Kidney (tissue), 11 donors: ENCODE results near the gene NSF. TPM values are rescaled to one million over a fixed set of nuclear protein-coding genes. Genes with fewer than 3 reads are reported as not detected.
A peak's percentile ranks its signal among the peaks of the same experiment; 100 is the strongest.
"Not testable (repeated sequence)": the region's sequence is repeated elsewhere in the genome, so short reads cannot be mapped to it uniquely, and the experiment has no call there.

Experiments
- DNase-seq, 5 donors: peaks; one replicate each; pipeline ENCODE4 v3.0.0-alpha.2; 2013 to 2020
- FAIRE-seq: peaks from 2 replicates; lab custom pipeline; 2012; peaks lifted over from hg19 to GRCh38; lab: Jason Lieb, UNC
- H3K27ac ChIP-seq, 2 donors: one replicate each; pipeline ENCODE4 v1.7.0; 2013; ENCODE audit warnings: low read depth in 2 of 2, low read length in 2 of 2, inconsistent platforms in 1 of 2
- H3K27me3 ChIP-seq: one replicate; pipeline ENCODE4 v1.7.1; 2013; ENCODE audit warnings: low read length, inconsistent platforms; ENCODE audit not compliant: control insufficient read depth, insufficient read depth
- H3K36me3 ChIP-seq, 3 donors: one replicate each; pipeline versions ENCODE4 v1.7.0 to v1.7.1; 2013; ENCODE audit warnings: low read length in 3 of 3, control low read depth in 1 of 3, inconsistent platforms in 1 of 3; ENCODE audit not compliant: insufficient read depth in 3 of 3, control insufficient read depth in 2 of 3
- H3K4me1 ChIP-seq, 3 donors: one replicate each; pipeline versions ENCODE4 v1.7.0 to v1.7.1; 2013; ENCODE audit warnings: low read length in 3 of 3, inconsistent platforms in 1 of 3, low read depth in 1 of 3; ENCODE audit not compliant: control insufficient read depth in 2 of 3, insufficient read depth in 2 of 3
- H3K4me3 ChIP-seq, 3 donors: one replicate each; pipeline versions ENCODE4 v1.7.0 to v1.8.1; 2013; ENCODE audit warnings: low read length in 3 of 3, control low read depth in 1 of 3, inconsistent platforms in 1 of 3
- H3K9ac ChIP-seq, 3 donors: one replicate each; pipeline versions ENCODE4 v1.7.0 to v1.7.1; 2013; ENCODE audit warnings: low read length in 3 of 3, control low read depth in 1 of 3, inconsistent platforms in 1 of 3
- H3K9me3 ChIP-seq, 3 donors: one replicate each; pipeline versions ENCODE4 v1.7.0 to v1.7.1; 2013; ENCODE audit warnings: low read length in 3 of 3, control low read depth in 1 of 3, inconsistent platforms in 1 of 3; ENCODE audit not compliant: control insufficient read depth in 2 of 3, insufficient read depth in 1 of 3
- intact Hi-C: fragments of 100-400 bp; cut with DNase I; formaldehyde crosslinking; loops from one replicate; pipeline ENCODE4 v1.11.1; 2022
- polyA plus RNA-seq: library from polyadenylated mRNA; stranded (reverse); fragments of 350-450 nt; fragmentation: Illumina TruSeq; extraction: RNeasy Lipid Tissue Mini Kit (QIAGEN cat#74804); gene quantifications from one replicate; pipeline ENCODE4 v1.2.3, GENCODE V29; 2014; ENCODE audit warnings: low read depth, low replicate concordance; ENCODE audit not compliant: insufficient read depth
- total RNA-seq: library from RNA; stranded (reverse); fragmentation: NEBNext Ultra II Directional; extraction: Animal tissue kit (Norgen Biotek cat#: 25700); gene quantifications from one replicate; pipeline ENCODE4 v1.2.1, GENCODE V29; 2021
- donor health status: control.
- donor health status: control.
- donor health status: DM: yes; HTN: yes; CAD: no.
- donor health status: Normal renal cell carcinoma (clear cell type).

The NSF gene
- total and polyA plus RNA-seq, 2 donors from 2014 or later = 14.2 to 52.4 TPM

DNA sequence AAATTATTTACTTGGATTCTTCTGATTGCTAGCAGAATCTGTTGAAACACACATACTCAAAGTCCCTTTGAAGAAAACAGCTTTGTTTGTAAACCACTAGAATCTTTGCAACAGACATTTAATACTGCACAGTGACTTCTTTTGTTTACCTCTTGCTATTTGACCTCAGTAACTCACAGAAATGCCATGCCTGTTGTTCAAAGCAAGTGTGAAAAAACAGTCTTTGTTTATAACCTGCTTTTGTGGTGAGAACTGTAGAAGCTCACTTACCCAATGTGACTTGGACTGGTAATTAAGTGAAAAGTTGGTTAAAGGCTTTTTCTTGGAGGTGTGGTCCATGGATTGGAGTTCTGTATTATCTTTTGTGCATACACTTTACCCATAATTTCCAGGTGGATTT is 44.4 kb downstream of the NSF start:
- DNase-seq, H3K27me3 ChIP-seq, H3K27ac ChIP-seq, FAIRE-seq, H3K9ac ChIP-seq, H3K4me3 ChIP-seq, H3K9me3 ChIP-seq, intact Hi-C loops, H3K4me1 ChIP-seq, H3K36me3 ChIP-seq: not testable (repeated sequence)

DNA sequence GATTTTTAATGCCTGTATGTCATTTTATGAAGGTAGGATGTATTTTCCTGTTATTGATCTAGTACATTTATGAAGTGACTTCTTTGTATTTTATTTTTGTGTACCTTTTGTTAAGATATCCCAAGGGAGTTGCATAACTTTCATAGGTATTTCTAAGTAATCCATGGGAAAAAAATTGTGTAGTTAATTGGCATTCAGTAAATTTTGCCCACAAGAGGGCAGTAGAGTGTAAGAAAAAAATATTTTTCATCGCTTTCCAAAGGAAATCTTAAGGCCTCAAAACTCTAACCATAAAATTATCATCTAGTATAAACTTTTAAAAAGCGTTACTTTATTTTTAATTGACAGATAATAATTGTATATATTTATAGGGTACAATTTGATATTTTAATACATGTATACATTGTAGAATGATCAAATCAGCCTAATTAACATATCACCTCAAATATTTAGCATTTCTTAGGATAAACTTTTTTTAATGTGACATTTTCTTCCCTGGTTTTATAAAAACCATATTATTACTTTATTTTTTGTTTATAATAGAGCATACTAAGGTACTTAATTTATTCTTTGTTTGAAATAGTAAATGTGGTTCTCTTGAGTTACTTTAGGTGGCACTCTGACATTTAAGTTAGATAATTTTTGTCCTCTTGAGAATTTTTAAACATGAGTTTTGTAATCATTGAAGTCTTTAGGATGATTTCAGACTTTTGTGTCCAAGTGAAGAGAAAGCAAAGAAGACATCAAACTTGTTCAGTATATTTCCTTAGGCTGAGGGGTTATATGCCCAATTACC is 51.6 kb downstream of the NSF start:
- peak; percentile 98 for FAIRE-seq
- H3K4me1 ChIP-seq, H3K9ac ChIP-seq, intact Hi-C loops, H3K27ac ChIP-seq, H3K36me3 ChIP-seq, H3K4me3 ChIP-seq, DNase-seq, H3K27me3 ChIP-seq, H3K9me3 ChIP-seq: not testable (repeated sequence)

DNA sequence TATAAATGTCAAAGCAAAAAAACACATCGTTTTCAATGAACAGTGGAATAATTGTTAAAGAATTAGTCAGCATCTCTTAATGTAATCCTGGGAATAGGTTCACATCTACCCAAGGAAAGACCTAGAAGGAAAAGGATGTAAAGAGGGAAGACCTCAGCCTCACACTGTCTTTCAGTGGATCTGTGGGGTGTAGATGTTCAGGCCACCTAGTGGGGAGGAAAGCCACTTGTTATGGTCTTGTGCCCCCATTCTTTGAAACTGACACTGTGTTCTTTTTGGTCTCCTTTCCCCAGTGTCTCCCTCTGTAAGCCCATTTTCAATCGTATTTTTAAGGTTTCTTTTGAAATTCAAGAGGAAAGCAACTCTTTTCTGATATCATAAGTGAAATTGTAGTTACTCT is 56.8 kb downstream of the NSF start:
- DNase-seq, FAIRE-seq, intact Hi-C loops, H3K4me3 ChIP-seq, H3K4me1 ChIP-seq, H3K9ac ChIP-seq, H3K9me3 ChIP-seq, H3K27ac ChIP-seq, H3K27me3 ChIP-seq, H3K36me3 ChIP-seq: not testable (repeated sequence)

DNA sequence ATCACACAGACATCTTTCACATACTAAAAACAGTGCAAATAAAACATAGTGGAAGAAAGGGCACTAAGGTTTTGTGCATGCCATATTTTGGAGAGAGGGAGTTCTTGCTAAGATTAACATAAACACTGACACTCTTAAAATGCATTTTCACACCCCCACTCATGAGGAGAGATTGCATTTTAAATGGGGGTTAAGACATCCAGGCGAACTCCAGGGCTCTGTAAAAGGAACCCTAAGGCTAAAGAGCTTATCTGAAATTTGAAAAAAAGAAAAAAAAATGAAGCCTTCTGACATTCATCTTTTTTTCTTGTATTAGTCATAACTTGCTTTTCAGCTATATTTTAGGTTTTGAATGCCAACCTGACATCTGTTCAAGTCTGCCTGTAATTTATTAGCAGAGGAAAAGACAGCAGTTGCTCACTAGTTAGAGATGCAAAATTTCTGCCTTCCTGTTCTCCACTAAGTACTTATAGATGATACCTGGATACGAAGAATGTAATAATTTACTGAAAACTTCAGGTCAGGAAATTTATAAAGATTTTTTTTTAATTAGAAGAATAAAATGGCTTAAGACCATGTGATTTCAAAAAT is 57.3 kb downstream of the NSF start:
- H3K27ac ChIP-seq, FAIRE-seq, H3K27me3 ChIP-seq, DNase-seq, intact Hi-C loops, H3K4me1 ChIP-seq, H3K36me3 ChIP-seq, H3K9ac ChIP-seq, H3K9me3 ChIP-seq, H3K4me3 ChIP-seq: not testable (repeated sequence)

DNA sequence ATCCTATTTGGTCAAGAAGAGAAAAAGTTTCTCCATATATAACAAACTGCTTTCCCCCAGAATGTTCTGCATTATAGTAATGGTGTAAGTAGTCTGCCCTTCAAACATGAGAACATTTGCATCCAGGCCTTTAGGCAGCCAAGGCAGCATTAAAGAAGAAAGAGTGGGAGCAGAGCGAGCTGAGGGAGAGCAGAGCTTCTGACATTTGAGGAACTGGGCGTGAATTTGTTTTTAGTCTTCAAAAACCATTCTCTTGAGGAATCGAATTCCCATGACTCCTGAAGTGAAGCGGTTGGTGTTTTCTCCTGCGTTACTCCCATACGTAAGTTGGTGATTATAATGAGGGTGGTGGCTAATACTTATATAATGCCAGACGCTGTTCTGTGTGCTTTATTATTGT is 58.8 kb downstream of the NSF start:
- H3K9me3 ChIP-seq, intact Hi-C loops, H3K4me1 ChIP-seq, H3K4me3 ChIP-seq, FAIRE-seq, H3K27ac ChIP-seq, H3K9ac ChIP-seq, H3K36me3 ChIP-seq, H3K27me3 ChIP-seq: not testable (repeated sequence)
- peak in 2 of 5 donors; percentile 1 for DNase-seq

DNA sequence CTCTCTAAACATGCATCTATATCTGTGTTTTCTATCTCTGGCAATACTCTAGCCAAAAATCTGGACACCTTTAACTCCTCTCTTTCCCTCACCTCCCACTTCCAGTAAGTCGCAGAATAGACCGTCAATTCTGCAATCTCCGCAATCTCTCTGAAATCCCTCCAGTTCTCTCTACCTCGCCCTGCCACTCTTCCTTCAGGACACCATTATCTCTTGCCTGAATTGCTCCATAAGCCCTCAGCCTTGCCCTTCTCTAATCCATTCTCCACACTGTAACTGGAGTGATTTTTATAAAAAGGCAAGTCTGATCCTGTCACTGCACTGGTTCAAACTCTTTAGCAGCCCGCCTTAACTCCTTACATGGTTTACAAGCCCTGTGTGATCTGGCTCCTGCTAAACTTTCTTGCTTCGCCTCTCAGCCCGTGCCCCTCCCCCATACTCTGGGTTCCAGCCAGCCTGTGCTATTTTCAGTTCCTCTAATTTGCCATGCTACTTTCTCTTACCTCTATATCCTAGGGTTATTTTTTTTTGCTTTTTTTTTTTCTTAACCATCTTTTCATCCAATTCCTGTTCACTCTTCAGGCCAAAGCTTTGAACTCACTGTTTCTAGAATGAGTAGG is 61.7 kb downstream of the NSF start:
- DNase-seq, H3K4me3 ChIP-seq, H3K9ac ChIP-seq, H3K9me3 ChIP-seq, H3K4me1 ChIP-seq, intact Hi-C loops, H3K27me3 ChIP-seq, H3K36me3 ChIP-seq, H3K27ac ChIP-seq, FAIRE-seq: not testable (repeated sequence)

DNA sequence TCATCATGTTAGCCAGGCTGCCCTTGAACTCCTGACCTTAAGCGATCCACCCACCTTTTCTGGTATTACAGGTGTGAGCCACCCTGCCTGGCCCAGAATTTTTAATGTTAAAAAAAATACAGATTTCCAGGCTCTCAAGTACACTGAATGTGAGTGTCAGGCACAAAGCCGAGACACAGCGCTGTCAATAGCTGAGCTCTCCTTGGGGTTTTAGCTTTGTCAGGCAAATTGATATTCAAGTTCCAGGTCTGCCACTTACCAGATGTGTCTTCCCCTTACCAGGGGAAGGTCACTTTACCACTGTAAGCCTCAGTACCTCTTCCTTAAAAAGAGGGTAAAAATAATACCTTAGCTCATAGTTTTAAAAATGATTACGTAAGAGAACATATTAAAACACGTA is 67.8 kb downstream of the NSF start:
- H3K9ac ChIP-seq, intact Hi-C loops, H3K9me3 ChIP-seq, H3K27ac ChIP-seq, FAIRE-seq, H3K4me1 ChIP-seq, H3K36me3 ChIP-seq, H3K27me3 ChIP-seq, DNase-seq, H3K4me3 ChIP-seq: not testable (repeated sequence)

DNA sequence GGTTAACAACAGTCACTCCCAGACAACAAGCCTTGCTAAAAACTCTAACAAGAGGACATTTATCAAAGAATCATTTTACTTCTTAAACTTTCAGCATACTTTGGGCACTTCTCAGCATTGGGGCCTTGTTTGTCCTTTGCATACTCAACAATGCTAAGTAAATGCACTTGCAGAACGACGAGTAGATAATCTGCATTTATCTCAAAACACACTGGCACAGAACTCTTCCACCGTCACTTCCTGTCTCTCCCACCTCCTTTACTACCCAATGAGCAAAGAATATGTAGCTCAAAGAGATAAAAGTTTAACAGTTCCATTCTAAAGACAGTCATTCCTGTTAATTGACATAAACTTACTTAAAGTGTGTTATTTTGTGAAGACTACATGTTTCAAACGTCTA is 69.2 kb downstream of the NSF start:
- DNase-seq, intact Hi-C loops, H3K36me3 ChIP-seq, H3K4me3 ChIP-seq, FAIRE-seq, H3K9ac ChIP-seq, H3K27ac ChIP-seq, H3K9me3 ChIP-seq, H3K4me1 ChIP-seq, H3K27me3 ChIP-seq: not testable (repeated sequence)
